HG03159 (cell line): Measurements from ENCODE around the gene RIPK1.
"Not testable (repeated sequence)": the region's sequence is repeated elsewhere in the genome, so short reads cannot be mapped to it uniquely, and the experiment has no call there.

Source experiments
- ATAC-seq: cut with Tn5 transposase; IDR thresholded peaks from one replicate; pipeline ENCODE4 v1.9.1; 2021; ENCODE audit warnings: mild to moderate bottlenecking, moderate library complexity; ENCODE audit not compliant: unreplicated experiment

RIPK1 gene

GRCh38 chr6:3045369-3045768 is 22.9 kb upstream of the RIPK1 start:
- ATAC-seq, result no peak

GRCh38 chr6:3045777-3046176 is 22.5 kb upstream of the RIPK1 start:
- ATAC-seq, result no peak

- no peak for ATAC-seq
Measured at GRCh38 chr6:3046295-3046694, 22.0 kb upstream of the RIPK1 start.

GRCh38 chr6:3048009-3048408 is 20.3 kb upstream of the RIPK1 start:
- ATAC-seq, result not testable (repeated sequence)

GRCh38 chr6:3052481-3053230 is 15.6 kb upstream of the RIPK1 start:
- no peak for ATAC-seq

- no peak for ATAC-seq
Measured at GRCh38 chr6:3053231-3053508, 15.1 kb upstream of the RIPK1 start.

GRCh38 chr6:3054229-3055157 is 13.8 kb upstream of the RIPK1 start:
- ATAC-seq, result not testable (repeated sequence)

- not testable (repeated sequence) for ATAC-seq
Measured at GRCh38 chr6:3055158-3055499, 13.2 kb upstream of the RIPK1 start.

GRCh38 chr6:3057063-3057770 is 11.1 kb upstream of the RIPK1 start:
- no peak for ATAC-seq

GRCh38 chr6:3058957-3059356 is 9.3 kb upstream of the RIPK1 start:
- ATAC-seq, result no peak

GRCh38 chr6:3060092-3060491 is 8.2 kb upstream of the RIPK1 start:
- ATAC-seq, result not testable (repeated sequence)

- no peak for ATAC-seq
Measured at GRCh38 chr6:3061501-3061941, 6.8 kb upstream of the RIPK1 start.

GRCh38 chr6:3063340-3063732 is 5.0 kb upstream of the RIPK1 start:
- not testable (repeated sequence) for ATAC-seq

- ATAC-seq, result no peak
Measured at GRCh38 chr6:3063733-3064700, 4.3 kb upstream of the RIPK1 start.

GRCh38 chr6:3071568-3071967 is 3.3 kb downstream of the RIPK1 start:
- ATAC-seq, result no peak

GRCh38 chr6:3072798-3073197 is 4.5 kb downstream of the RIPK1 start:
- ATAC-seq, result no peak

GRCh38 chr6:3073382-3073781 is 5.1 kb downstream of the RIPK1 start:
- no peak for ATAC-seq

- ATAC-seq, result no peak
Measured at GRCh38 chr6:3075772-3076113, 7.4 kb downstream of the RIPK1 start.

- ATAC-seq, result no peak
Measured at GRCh38 chr6:3076320-3076719, 8.0 kb downstream of the RIPK1 start.

- no peak for ATAC-seq
Measured at GRCh38 chr6:3077430-3077829, 9.1 kb downstream of the RIPK1 start.

GRCh38 chr6:3078952-3079351 is 10.7 kb downstream of the RIPK1 start:
- ATAC-seq, result not testable (repeated sequence)
